Ureter (tissue), 1 donor: ENCODE data around the gene MEGF11. TPM values are rescaled to one million over a fixed set of nuclear protein-coding genes. Genes with fewer than 3 reads are reported as not detected.

Experiments
- DNase-seq: peaks from one replicate; pipeline ENCODE4 v3.0.0-alpha.2; 2020; ENCODE audit warnings: low spot score
- total RNA-seq: library from RNA; stranded (reverse); gene quantifications from one replicate; pipeline ENCODE4 v1.2.4, GENCODE V29; 2023
- donor health status: DM: yes; HTN: yes; CAD: no.

The MEGF11 gene
- total RNA-seq, 1 donor from 2014 or later: not detected

DNA sequence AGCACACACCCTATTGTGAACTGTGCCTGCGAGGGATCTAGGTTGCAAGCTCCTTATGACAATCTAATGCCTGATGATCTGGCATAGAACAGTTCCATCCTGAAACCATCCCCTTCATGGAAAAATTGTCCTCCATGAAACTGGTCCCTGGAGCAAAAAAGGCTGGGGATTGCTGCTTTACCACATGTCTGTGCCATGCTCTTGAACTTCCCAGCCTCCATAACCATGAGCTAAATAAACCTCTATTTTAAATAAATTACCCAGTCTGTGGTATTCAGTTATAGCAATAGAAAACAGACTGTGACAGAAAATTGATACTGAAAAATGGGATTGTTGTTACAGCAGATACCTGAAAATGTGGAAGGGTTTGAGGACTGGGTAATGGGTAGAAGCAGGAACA lies 221.5 kb downstream of the MEGF11 start:
- no peak for DNase-seq

DNA sequence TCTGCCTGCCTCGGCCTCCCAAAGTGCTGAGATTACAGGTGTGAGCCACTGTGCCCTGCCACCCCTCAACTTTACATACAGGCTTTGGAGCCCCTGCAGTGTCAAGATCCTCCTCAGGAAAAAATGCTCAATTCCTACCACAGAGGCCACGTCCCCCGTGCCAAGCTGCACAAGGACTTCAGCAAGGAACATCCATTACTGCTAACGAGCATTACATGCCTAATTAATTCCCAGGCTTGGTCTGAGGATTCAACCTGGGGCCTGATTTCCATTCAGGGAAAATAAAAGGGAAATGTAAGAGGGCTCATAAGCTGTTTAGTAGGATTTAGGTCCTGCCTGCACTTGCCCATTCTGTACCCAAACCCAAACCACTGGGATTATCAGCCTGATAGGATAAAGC lies 222.9 kb downstream of the MEGF11 start:
- DNase-seq: no peak

GRCh38 chr15:66029650-66030049 lies 223.9 kb downstream of the MEGF11 start:
- no peak for DNase-seq

GRCh38 chr15:66027268-66027805 lies 226.2 kb downstream of the MEGF11 start:
- DNase-seq: peak; percentile 59

- no peak for DNase-seq
Observed at GRCh38 chr15:66025972-66026371, 227.6 kb downstream of the MEGF11 start.

- no peak for DNase-seq
Observed at GRCh38 chr15:66025015-66025452, 228.5 kb downstream of the MEGF11 start.

DNA sequence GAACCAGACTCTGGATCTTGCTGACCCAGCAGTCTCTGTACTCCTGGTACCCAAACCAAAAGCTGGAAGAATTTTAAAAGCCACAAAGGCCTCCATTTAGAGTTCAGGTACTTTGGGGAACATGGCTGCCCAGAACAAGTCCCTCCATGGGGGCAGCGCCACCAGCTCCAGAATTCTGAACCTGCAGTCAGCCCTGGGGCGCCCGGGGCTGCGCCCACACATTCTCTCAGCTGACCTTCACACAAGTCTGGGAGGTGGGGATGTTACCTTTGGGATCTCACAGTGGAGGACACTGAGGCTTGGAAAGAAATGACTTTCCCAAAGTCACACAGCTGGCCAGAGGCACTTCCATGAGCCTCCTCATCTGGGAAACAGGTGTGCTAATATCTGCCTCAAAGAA lies 229.4 kb downstream of the MEGF11 start:
- no peak for DNase-seq

DNA sequence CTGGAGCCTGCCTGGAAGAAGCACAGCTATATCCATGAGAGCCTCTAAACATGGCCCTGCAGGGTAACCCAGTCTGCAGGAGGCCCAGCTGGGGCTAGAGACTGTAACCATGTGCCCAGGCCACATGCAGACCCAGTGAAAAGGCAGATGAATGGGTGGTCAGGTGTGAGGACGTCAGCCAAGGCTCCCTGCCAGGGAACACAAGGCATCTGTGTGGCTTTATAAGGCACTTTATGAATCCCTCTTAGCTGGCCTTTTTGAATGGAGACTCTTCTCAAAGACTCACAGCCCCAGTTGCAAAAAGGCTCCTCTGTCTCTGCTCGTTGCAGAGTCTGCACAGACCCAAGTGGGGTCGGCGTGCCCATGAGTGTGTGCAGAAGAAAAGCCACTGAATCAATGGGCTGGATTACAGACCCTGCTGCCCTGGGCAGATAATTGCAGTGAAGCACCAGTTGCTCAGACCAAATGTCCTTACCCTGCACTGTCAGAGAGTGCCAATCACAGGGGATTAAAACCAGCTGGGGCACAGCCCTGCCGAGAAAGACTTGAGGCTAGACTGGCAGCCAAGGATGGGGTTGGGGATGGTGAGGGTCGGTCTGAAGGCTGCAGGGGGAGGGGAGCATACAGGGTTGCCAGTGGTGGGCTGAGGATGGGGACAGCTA lies 230.1 kb downstream of the MEGF11 start:
- no peak for DNase-seq

GRCh38 chr15:66022163-66022525 lies 231.4 kb downstream of the MEGF11 start:
- DNase-seq: no peak

- no peak for DNase-seq
Observed at GRCh38 chr15:66021496-66022162, 231.9 kb downstream of the MEGF11 start.

DNA sequence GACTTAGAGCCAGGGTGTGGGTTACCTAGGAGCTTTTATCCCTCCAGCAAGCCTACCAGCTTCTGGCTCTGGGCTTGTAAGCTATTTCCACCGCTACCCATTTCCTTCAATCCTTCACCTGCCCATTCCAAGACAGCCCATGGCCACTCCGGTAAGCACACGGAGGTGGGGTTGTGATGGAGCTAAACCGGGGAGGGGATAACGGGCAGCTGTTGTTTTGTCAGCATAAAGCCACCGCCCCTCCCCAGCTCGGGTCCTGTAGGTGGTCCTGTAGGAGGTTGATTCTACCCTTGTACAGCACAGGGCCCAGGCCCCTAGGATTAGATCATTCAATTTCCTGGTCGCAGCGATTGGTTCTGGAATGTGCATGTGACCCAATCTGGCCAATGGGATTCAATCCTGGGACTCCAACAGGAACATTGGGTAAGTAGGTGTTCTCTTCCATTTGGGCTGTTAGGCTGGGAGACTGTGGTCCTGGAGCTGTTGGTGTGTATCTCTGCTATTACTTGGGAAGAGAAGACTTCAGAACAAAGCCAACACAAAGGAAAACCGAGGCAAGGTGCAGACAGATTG lies 233.6 kb downstream of the MEGF11 start:
- no peak for DNase-seq

- no peak for DNase-seq
Observed at GRCh38 chr15:66019368-66019767, 234.2 kb downstream of the MEGF11 start.

- DNase-seq: no peak
Observed at GRCh38 chr15:66018488-66018797, 235.1 kb downstream of the MEGF11 start.

GRCh38 chr15:66017792-66018487 lies 235.6 kb downstream of the MEGF11 start:
- DNase-seq: no peak

DNA sequence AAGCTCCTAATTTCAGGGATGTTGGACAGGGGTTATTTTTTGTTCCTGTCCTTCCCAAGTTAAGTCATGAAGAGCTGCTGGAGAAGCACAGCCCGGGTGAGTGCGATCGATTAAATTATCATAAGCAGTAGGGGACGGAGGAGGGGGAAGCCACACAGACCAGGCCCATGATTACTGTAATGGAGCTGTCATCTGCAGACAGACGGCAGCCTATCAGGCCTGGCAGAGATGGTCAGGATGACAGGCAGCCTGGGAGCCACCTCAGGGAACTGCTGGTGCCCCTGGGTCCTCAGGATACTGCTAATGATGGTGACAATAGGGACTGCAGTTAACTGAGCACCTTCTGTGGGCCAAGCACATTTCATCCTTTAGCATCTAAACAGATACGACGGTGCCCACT lies 236.6 kb downstream of the MEGF11 start:
- DNase-seq: no peak

- DNase-seq: no peak
Observed at GRCh38 chr15:66016199-66016598, 237.4 kb downstream of the MEGF11 start.

GRCh38 chr15:66014635-66015182 lies 238.8 kb downstream of the MEGF11 start:
- DNase-seq: no peak

- no peak for DNase-seq
Observed at GRCh38 chr15:66014022-66014421, 239.5 kb downstream of the MEGF11 start.

GRCh38 chr15:66008940-66009562 lies 244.5 kb downstream of the MEGF11 start:
- no peak for DNase-seq

GRCh38 chr15:66007663-66008262 lies 245.8 kb downstream of the MEGF11 start:
- DNase-seq: no peak

DNA sequence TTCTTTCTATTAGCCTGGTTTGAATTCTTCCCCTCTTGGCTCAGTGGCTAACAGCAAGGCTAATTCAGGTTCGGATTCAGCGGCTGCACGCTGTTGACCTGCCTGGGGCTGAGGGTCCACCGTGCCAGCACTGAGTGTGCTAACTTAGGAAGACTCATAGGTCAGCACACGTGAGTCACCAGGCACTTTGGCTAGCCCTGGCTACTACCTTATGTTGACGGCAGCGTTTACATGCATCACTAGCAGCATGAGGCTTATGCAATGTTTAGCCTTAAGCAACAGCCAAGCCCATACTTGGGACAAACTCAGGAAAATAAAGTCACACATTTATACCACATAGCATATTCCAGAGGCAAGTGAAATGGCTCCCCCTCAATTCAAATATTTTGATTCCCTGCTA lies 246.6 kb downstream of the MEGF11 start:
- DNase-seq: no peak
